GM12892 (cell line): ENCODE measurements around the gene ITGB2.

ENCODE experiments used
- DNase-seq: peaks from one replicate; pipeline ENCODE4 v3.0.0; 2011; ENCODE audit not compliant: insufficient read length
- FAIRE-seq: peaks from 2 replicates; lab custom pipeline; 2011; peaks lifted over from hg19 to GRCh38; lab: Jason Lieb, UNC
- POLR2A ChIP-seq: IDR thresholded peaks from 2 replicates; pipeline ENCODE4 v1.6.1; 2011; ENCODE audit warnings: low read depth, low read length, control low read depth
- POLR2AphosphoS5 ChIP-seq: IDR thresholded peaks from 2 replicates; pipeline ENCODE4 v1.6.1; 2011; ENCODE audit warnings: low read depth, low read length, control low read depth
- TAF1 ChIP-seq: IDR thresholded peaks from 2 replicates; pipeline ENCODE4 v1.6.1; 2011; ENCODE audit warnings: low read depth, mild to moderate bottlenecking, control low read depth, low read length, borderline replicate concordance

Gene ITGB2

GRCh38 chr21:44845418-44846223 lies 75.1 kb downstream of the ITGB2 start:
- TF ChIP-seq TAF1 (no peak), POLR2A (no peak), POLR2AphosphoS5 (no peak)
- FAIRE-seq: no peak
- no peak for DNase-seq

GRCh38 chr21:44844256-44844655 lies 76.4 kb downstream of the ITGB2 start:
- TF ChIP-seq POLR2AphosphoS5: no peak
- TF ChIP-seq TAF1: no peak
- no peak for TF ChIP-seq POLR2A
- no peak for FAIRE-seq
- no peak for DNase-seq

GRCh38 chr21:44842721-44843445 lies 77.8 kb downstream of the ITGB2 start:
- no peak for TF ChIP-seq POLR2A
- TF ChIP-seq POLR2AphosphoS5: no peak
- FAIRE-seq: no peak
- DNase-seq: no peak

- no peak for FAIRE-seq
- DNase-seq: no peak
- TF ChIP-seq POLR2A (no peak), POLR2AphosphoS5 (no peak), TAF1 (no peak)
Observed at GRCh38 chr21:44842087-44842486, 78.6 kb downstream of the ITGB2 start.

GRCh38 chr21:44840771-44841170 lies 79.9 kb downstream of the ITGB2 start:
- FAIRE-seq: no peak
- TF ChIP-seq POLR2A (no peak), POLR2AphosphoS5 (no peak), TAF1 (no peak)
- no peak for DNase-seq

GRCh38 chr21:44838951-44839350 lies 81.7 kb downstream of the ITGB2 start:
- DNase-seq (no peak), FAIRE-seq (no peak)
- TF ChIP-seq TAF1: no peak
- no peak for TF ChIP-seq POLR2AphosphoS5
- no peak for TF ChIP-seq POLR2A

- DNase-seq (no peak), FAIRE-seq (no peak)
- TF ChIP-seq TAF1 (no peak), POLR2A (no peak), POLR2AphosphoS5 (no peak)
Observed at GRCh38 chr21:44838039-44838895, 82.4 kb downstream of the ITGB2 start.

GRCh38 chr21:44837537-44837936 lies 83.2 kb downstream of the ITGB2 start:
- TF ChIP-seq TAF1: no peak
- no peak for TF ChIP-seq POLR2A
- no peak for TF ChIP-seq POLR2AphosphoS5
- FAIRE-seq: no peak
- DNase-seq: no peak

GRCh38 chr21:44836666-44837471 lies 83.8 kb downstream of the ITGB2 start:
- DNase-seq (no peak), FAIRE-seq (no peak)

GRCh38 chr21:44836349-44836665 lies 84.4 kb downstream of the ITGB2 start:
- DNase-seq: no peak
- TF ChIP-seq POLR2AphosphoS5: no peak
- TF ChIP-seq TAF1: no peak
- no peak for TF ChIP-seq POLR2A
- FAIRE-seq: no peak

More at GRCh38 chr21:44836666-44837471, 83.8 kb downstream of the ITGB2 start:
- no peak for TF ChIP-seq POLR2A
- no peak for TF ChIP-seq POLR2AphosphoS5
- TF ChIP-seq TAF1: no peak
